Epithelial cell of esophagus (primary cell): ENCODE results near the gene EPS15.

ENCODE experiments used
- DNase-seq: peaks from one replicate; pipeline ENCODE4 v3.0.0; 2010; ENCODE audit warnings: low read depth
- H3K4me3 ChIP-seq: 2 replicates; pipeline ENCODE4 v1.5.1; 2011; ENCODE audit warnings: mild to moderate bottlenecking, low read length, control low read depth
- TF ChIP-seq, protein P1 (sequence below): IDR thresholded peaks from 2 replicates; pipeline ENCODE4 v1.5.1; 2011; ENCODE audit warnings: low read depth, mild to moderate bottlenecking, low read length, control low read depth, inconsistent platforms; ENCODE audit not compliant: insufficient read depth; ENCODE audit errors: missing control alignments

The EPS15 gene

GRCh38 chr1:51427438-51427837 is 91.6 kb downstream of the EPS15 start:
- H3K4me3 ChIP-seq, result no peak overlapping the region
- no peak for DNase-seq
- TF ChIP-seq, protein P1, sequence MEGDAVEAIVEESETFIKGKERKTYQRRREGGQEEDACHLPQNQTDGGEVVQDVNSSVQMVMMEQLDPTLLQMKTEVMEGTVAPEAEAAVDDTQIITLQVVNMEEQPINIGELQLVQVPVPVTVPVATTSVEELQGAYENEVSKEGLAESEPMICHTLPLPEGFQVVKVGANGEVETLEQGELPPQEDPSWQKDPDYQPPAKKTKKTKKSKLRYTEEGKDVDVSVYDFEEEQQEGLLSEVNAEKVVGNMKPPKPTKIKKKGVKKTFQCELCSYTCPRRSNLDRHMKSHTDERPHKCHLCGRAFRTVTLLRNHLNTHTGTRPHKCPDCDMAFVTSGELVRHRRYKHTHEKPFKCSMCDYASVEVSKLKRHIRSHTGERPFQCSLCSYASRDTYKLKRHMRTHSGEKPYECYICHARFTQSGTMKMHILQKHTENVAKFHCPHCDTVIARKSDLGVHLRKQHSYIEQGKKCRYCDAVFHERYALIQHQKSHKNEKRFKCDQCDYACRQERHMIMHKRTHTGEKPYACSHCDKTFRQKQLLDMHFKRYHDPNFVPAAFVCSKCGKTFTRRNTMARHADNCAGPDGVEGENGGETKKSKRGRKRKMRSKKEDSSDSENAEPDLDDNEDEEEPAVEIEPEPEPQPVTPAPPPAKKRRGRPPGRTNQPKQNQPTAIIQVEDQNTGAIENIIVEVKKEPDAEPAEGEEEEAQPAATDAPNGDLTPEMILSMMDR, result no peak

DNA sequence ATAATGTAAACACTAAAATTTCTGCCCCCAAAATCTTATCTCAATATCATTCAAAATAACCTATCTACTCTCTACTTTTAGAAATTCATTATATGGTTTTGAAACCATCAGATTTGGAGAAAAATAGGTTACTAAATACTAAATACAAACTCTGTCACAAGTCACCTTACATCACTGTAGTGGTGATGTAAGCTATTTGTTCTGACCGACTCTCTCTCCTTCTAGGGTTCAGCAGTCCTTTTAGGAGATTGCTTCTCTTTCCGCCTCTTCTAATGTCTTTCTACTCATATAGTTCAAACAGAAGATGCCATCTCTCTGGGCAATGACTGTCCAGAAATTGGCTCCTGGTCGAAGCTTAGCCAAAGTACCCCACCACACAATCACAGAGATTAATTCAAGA is 93.1 kb downstream of the EPS15 start:
- DNase-seq, result no peak
- H3K4me3 ChIP-seq, result no peak overlapping the region
- TF ChIP-seq, protein P1, result no peak

GRCh38 chr1:51425273-51425672 is 93.8 kb downstream of the EPS15 start:
- TF ChIP-seq, protein P1, result no peak
- no peak for DNase-seq
- H3K4me3 ChIP-seq, result no peak overlapping the region

- no peak overlapping the region for H3K4me3 ChIP-seq
- peak; percentile 15 for DNase-seq
- TF ChIP-seq, protein P1, result no peak
These were observed 95.8 kb downstream of the EPS15 start for GRCh38 chr1:51423073-51423821.

DNA sequence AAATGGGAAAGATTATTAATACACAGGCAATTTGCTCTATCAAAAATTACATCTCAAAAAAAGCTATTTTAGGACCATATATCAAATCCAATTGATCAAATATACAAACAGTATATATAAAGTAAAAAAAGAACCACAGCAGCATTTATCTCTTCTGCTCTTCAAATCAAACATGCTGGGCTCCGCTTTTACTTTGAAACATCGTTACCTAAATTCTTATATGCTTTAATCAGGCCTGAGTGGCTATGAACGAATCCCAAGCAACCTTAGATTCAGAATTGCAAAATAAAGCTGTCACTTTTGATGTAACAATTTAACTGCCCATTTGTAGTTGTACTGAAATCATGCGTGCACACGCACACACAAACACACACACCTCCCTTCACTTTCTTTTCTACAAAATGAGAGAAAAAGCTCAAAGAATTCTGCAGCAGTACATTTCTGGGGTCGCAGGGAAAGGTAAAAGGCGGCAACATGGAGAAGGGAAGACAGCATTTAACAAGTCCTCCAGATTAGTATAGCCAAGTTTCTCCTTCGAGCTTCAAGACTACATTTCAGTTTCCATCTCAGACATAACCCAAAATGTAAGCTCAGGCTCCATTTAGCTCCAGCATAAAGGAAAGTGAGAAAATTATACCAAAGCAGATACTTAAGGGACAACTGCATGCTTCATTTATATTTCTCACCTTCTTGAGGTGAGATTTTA is 96.5 kb downstream of the EPS15 start:
- DNase-seq, result no peak
- H3K4me3 ChIP-seq, result no peak overlapping the region
- TF ChIP-seq, protein P1, result no peak

- H3K4me3 ChIP-seq, result no peak overlapping the region
- TF ChIP-seq, protein P1, result no peak
- DNase-seq, result peak; percentile 40
These were observed 97.1 kb downstream of the EPS15 start for GRCh38 chr1:51421964-51422363.
